H1 (cell line): ENCODE measurements around the gene KRTAP4-9.

Experiments
- BACH1 ChIP-seq: IDR thresholded peaks from 2 replicates; pipeline ENCODE4 v1.6.1; 2012; ENCODE audit warnings: low read length, improper control_type of control experiment
- EZH2 ChIP-seq: fragments of 200-600 bp; sonication (generic); IDR thresholded peaks from 2 replicates; pipeline ENCODE4 v1.7.1; 2012; ENCODE audit warnings: low read depth, mild to moderate bottlenecking, moderate library complexity, low read length, inconsistent platforms; ENCODE audit not compliant: severe bottlenecking
- HDAC2 ChIP-seq, 2 experiments: fragments of 300-600 bp in 1 of 2; sonication (generic) in 1 of 2; IDR thresholded peaks; 2 replicates each; pipeline ENCODE4 v1.6.1; 2011 to 2012; ENCODE audit warnings: low read depth in 2 of 2, low read length in 2 of 2, mild to moderate bottlenecking in 2 of 2, moderate library complexity in 2 of 2, borderline replicate concordance in 1 of 2, inconsistent platforms in 1 of 2
- HDAC6 ChIP-seq: IDR thresholded peaks from one replicate; pipeline ENCODE4 v1.7.1; 2012; ENCODE audit warnings: low read depth, mild to moderate bottlenecking, inconsistent platforms, low read length, moderate library complexity
- JUN ChIP-seq: IDR thresholded peaks from 2 replicates; pipeline ENCODE4 v1.6.1; 2011; ENCODE audit warnings: low read depth, mild to moderate bottlenecking, improper control_type of control experiment, low read length
- JUND ChIP-seq: IDR thresholded peaks from 2 replicates; pipeline ENCODE4 v1.6.1; 2011; ENCODE audit warnings: mild to moderate bottlenecking, improper control_type of control experiment, low read length
- POLR2A ChIP-seq, 2 experiments: IDR thresholded peaks; 1 replicate in 1 of 2; 2 replicates in 1 of 2; pipeline ENCODE4 v1.6.1; 2011; ENCODE audit warnings: low read depth in 2 of 2, low read length in 2 of 2, mild to moderate bottlenecking in 2 of 2; ENCODE audit errors: control extremely low read depth in 1 of 2
- POLR2AphosphoS5 ChIP-seq: IDR thresholded peaks from 2 replicates; pipeline ENCODE4 v1.6.1; 2011; ENCODE audit warnings: low read depth, low read length
- TF ChIP-seq, protein P1 (sequence below), 3 experiments: IDR thresholded peaks; 1 replicate in 2 of 3; 2 replicates in 1 of 3; pipeline versions ENCODE4 v1.5.1 to v1.6.1; 2011; ENCODE audit warnings: low read length in 3 of 3, mild to moderate bottlenecking in 3 of 3, inconsistent platforms in 2 of 3, low read depth in 1 of 3, moderate library complexity in 1 of 3; ENCODE audit not compliant: insufficient read depth in 1 of 3; ENCODE audit errors: control extremely low read depth in 1 of 3
- TF ChIP-seq, protein P2 (sequence below): IDR thresholded peaks from 2 replicates; pipeline ENCODE4 v1.6.1; 2012; ENCODE audit warnings: inconsistent platforms

DNA sequence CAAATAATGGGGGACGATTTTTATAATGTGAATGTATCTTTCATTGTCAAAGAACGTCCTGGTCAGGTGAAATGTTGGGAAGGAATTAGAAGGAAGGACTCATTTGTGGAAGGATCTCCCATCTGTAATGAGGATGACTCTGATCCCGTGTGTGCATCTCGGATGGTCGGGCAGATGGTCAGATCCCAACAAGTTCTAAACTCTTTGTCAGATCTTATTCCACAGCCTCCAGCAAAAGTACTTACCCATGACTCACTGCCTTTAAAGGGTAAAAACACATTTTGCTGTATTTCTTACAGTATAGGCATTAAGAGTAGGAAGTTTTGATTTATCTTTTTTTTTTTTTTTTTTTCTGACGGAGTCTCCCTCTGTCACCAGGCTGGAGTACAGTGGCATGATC, 6.7 kb upstream of the KRTAP4-9 start:
- no peak for TF ChIP-seq POLR2AphosphoS5
- TF ChIP-seq, protein P1, sequence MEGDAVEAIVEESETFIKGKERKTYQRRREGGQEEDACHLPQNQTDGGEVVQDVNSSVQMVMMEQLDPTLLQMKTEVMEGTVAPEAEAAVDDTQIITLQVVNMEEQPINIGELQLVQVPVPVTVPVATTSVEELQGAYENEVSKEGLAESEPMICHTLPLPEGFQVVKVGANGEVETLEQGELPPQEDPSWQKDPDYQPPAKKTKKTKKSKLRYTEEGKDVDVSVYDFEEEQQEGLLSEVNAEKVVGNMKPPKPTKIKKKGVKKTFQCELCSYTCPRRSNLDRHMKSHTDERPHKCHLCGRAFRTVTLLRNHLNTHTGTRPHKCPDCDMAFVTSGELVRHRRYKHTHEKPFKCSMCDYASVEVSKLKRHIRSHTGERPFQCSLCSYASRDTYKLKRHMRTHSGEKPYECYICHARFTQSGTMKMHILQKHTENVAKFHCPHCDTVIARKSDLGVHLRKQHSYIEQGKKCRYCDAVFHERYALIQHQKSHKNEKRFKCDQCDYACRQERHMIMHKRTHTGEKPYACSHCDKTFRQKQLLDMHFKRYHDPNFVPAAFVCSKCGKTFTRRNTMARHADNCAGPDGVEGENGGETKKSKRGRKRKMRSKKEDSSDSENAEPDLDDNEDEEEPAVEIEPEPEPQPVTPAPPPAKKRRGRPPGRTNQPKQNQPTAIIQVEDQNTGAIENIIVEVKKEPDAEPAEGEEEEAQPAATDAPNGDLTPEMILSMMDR (IDR thresholded peaks at IDR 0.05; ENCODE audit: control extremely low read depth in 1 of 3, insufficient read depth in 1 of 3, low read depth in 1 of 3, low read length in 3 of 3): no peak
- TF ChIP-seq BACH1: no peak
- TF ChIP-seq, protein P2, sequence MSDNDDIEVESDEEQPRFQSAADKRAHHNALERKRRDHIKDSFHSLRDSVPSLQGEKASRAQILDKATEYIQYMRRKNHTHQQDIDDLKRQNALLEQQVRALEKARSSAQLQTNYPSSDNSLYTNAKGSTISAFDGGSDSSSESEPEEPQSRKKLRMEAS: no peak
- TF ChIP-seq HDAC6: no peak
- TF ChIP-seq POLR2A (IDR thresholded peaks at IDR 0.05; ENCODE audit: control extremely low read depth in 1 of 2, low read depth in 2 of 2, low read length in 2 of 2): no peak
- TF ChIP-seq HDAC2 (IDR thresholded peaks at IDR 0.05; ENCODE audit: borderline replicate concordance in 1 of 2, low read depth in 2 of 2, low read length in 2 of 2): no peak
- no peak for TF ChIP-seq EZH2
- no peak for TF ChIP-seq JUN
- no peak for TF ChIP-seq JUND
